Epithelial cell of proximal tubule (primary cell): ENCODE results near the gene AGK. TPM values are rescaled to one million over a fixed set of nuclear protein-coding genes. Genes with fewer than 3 reads are reported as not detected.

Source experiments
- DNase-seq: peaks from one replicate; pipeline ENCODE4 v3.0.0-alpha.2; 2011; ENCODE audit warnings: low read depth
- H3K4me3 ChIP-seq: 2 replicates; pipeline ENCODE4 v1.5.1; 2011; ENCODE audit warnings: low read depth, mild to moderate bottlenecking, low read length
- CTCF ChIP-seq: conservative IDR thresholded peaks from 2 replicates; pipeline ENCODE4 v1.5.1; 2012; ENCODE audit warnings: low read depth, mild to moderate bottlenecking, low read length
- total RNA-seq: library from RNA; depleted of rRNA; stranded (reverse); fragments of >200 nt; gene quantifications from 2 replicates; pipeline ENCODE4 v1.2.3, GENCODE V29; 2015

Gene AGK
- total RNA-seq, 1 donor from 2014 or later = 28.4 TPM

DNA sequence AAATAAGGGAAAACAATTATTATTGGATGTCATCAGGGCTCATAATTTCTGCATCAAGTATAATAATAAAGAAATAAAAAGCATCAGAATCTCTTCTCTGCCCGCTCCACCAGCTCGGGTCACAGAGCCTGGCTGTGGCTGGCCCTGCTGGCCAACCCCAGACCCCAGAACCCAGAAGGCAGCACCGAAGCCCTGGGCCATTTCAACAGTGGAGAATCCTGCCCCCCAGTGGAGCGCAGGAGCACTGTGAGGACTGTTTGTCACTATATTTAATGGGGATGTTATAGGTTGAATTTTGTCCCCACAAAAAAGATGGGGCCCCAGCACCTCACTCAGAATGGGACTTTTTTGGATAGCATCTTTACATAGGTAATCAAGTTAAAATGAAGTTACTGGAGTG is 123.5 kb downstream of the AGK start:
- DNase-seq = no peak

DNA sequence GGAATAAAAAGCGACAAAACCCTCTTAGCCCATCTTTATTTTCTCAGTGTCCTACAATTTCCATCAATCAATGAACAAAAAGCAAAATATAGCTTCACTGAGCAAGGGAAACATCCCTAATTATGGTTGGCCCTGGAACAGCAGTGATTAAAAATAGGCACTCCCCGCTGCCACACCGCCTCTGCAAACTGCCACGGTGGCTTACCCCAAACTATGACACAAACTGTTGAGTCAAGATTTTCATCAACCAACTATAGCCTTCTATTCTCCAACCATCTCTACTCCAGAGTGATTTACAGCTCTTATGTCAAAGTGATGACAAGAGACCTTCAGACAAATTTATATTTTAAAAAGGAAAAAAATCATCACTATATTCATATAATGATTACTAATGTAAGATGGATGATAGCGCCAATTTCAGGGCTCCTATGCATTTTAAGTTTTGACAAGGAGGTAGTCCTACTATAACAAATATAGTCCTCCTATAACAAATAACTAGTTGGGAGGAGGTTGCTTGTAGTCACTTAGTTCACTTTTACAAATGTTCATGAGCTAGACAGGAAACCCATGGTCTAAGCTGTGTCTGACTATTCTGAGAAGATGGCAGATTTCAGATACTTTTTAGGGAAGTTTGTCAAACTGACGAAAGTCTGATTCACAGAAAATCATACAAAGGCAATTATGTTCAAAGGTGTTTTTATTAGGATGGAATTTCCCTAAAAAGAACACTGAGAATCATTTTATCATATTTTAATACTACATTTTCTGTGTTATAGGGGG is 124.4 kb downstream of the AGK start:
- no peak overlapping the region for H3K4me3 ChIP-seq
- no peak for TF ChIP-seq CTCF
- DNase-seq = no peak

More for the DNA sequence above, 123.5 kb downstream of the AGK start:
- TF ChIP-seq CTCF = peak; percentile 59
- H3K4me3 ChIP-seq = no peak overlapping the region

DNA sequence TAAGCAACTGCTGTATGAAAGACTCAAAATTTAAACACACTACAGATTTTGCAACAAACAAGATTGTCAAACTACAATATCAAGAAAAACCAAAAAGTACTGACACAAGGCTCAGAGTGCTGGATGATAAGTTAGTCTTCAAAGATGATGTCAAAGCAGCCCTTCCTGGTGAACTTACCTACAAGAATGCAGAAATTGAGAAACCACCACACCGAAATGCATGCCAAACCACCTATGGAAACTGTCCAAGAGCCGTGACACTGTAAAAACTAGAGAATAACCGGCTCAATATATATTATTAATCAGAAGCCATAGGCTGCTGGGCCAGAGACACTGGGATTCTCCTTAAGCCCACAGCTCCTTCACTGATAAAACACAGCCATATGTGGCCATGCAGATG is 125.4 kb downstream of the AGK start:
- no peak overlapping the region for H3K4me3 ChIP-seq
- TF ChIP-seq CTCF = no peak
- no peak for DNase-seq

GRCh38 chr7:141679014-141679413 is 127.8 kb downstream of the AGK start:
- no peak for DNase-seq
- no peak for TF ChIP-seq CTCF

GRCh38 chr7:141685285-141686023 is 134.2 kb downstream of the AGK start:
- TF ChIP-seq CTCF = no peak
- H3K4me3 ChIP-seq = no peak overlapping the region
- DNase-seq = peak; percentile 37

More at GRCh38 chr7:141679014-141679413, 127.8 kb downstream of the AGK start:
- H3K4me3 ChIP-seq = no peak overlapping the region

DNA sequence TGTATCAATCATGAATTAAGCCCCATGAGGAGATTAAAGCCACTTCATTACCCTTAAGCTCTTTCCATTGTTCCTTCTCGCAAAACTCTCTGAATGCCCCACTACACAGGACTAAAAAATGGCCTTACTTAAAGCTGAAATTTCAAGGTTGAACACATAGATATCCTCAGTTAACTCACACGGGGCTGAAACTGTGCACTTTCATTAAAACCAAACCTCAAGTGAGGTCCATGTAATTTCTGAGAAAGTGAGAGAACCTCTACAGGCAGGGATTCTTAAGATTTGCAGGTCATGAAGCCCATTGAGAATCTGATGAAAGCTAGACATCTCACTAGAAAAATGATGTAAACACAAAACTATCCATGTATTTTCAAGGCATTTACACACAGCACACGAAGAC is 134.9 kb downstream of the AGK start:
- DNase-seq = no peak
- H3K4me3 ChIP-seq = no peak overlapping the region
- TF ChIP-seq CTCF = no peak

- no peak for DNase-seq
- TF ChIP-seq CTCF = no peak
- no peak overlapping the region for H3K4me3 ChIP-seq
These were observed 135.5 kb downstream of the AGK start for GRCh38 chr7:141686670-141687069.
